IMR-90 (cell line): Measurements from ENCODE around the gene SOBP. TPM values are rescaled to one million over a fixed set of nuclear protein-coding genes. Genes with fewer than 3 reads are reported as not detected.

Experiments used
- ATAC-seq: fragments of 200-7000 bp; cut with Tn5 transposase; 2 replicates; pipeline ENCODE4 v1.9.1; 2020; ENCODE audit warnings: low read depth, mild to moderate bottlenecking, moderate library complexity
- BruUV-seq: library from RNA; stranded (reverse); fragments of 400-500 nt; replicated peaks from 2 replicates; lab custom pipeline; 2021; lab: Mats Ljungman, UMichigan
- CTCF ChIA-PET: fragments of 300-600 bp; formaldehyde crosslinking; extraction: SDS; loops from one replicate; lab custom pipeline; 2021; ENCODE audit warnings: antibody characterized with exemption; lab: Yijun Ruan, JAX
- POLR2A ChIA-PET: fragments of 300-600 bp; sonication (Branson Sonifier 250); formaldehyde crosslinking; loops from one replicate; lab custom pipeline; 2022; ENCODE audit warnings: antibody characterized with exemption; ENCODE audit not compliant: unreplicated experiment; lab: Charles Lee
- DNase-seq: peaks from one replicate; pipeline ENCODE4 v3.0.0; 2013
- H2AFZ ChIP-seq: replicated peaks from 2 replicates; pipeline ENCODE3; 2013; ENCODE audit warnings: low read length, mild to moderate bottlenecking; ENCODE audit not compliant: poor library complexity
- H2AK5ac ChIP-seq: 2 replicates; pipeline ENCODE4 v1.6.1; 2013; ENCODE audit warnings: low read depth, low read length, inconsistent platforms
- H2AK9ac ChIP-seq: replicated peaks from 2 replicates; pipeline ENCODE3; 2013; ENCODE audit warnings: mild to moderate bottlenecking, low read depth, low read length, moderate library complexity; ENCODE audit not compliant: poor library complexity
- H2BK120ac ChIP-seq: 2 replicates; pipeline ENCODE4 v1.6.1; 2013; ENCODE audit warnings: low read depth, low read length, inconsistent platforms
- H2BK15ac ChIP-seq: 3 replicates; pipeline ENCODE4 v1.6.1; 2013; ENCODE audit warnings: low read depth, low read length, inconsistent platforms
- H2BK20ac ChIP-seq: 2 replicates; pipeline ENCODE4 v1.6.1; 2013; ENCODE audit warnings: low read depth, mild to moderate bottlenecking, inconsistent platforms, low read length, moderate library complexity
- H2BK5ac ChIP-seq: 2 replicates; pipeline ENCODE4 v1.6.1; 2013; ENCODE audit warnings: mild to moderate bottlenecking, low read depth, low read length, inconsistent platforms; ENCODE audit not compliant: poor library complexity, severe bottlenecking
- H3K14ac ChIP-seq: replicated peaks from 2 replicates; pipeline ENCODE4 v1.6.1; 2013; ENCODE audit warnings: low read depth, low read length, inconsistent platforms
- H3K18ac ChIP-seq: 2 replicates; pipeline ENCODE4 v1.6.1; 2013; ENCODE audit warnings: low read depth, low read length, control low read depth
- H3K23ac ChIP-seq: 2 replicates; pipeline ENCODE4 v1.6.1; 2013; ENCODE audit warnings: low read depth, low read length, inconsistent platforms
- H3K27ac ChIP-seq: 2 replicates; pipeline ENCODE4 v1.5.1; 2013; ENCODE audit warnings: mild to moderate bottlenecking, control low read depth, low read length; ENCODE audit not compliant: insufficient read depth
- H3K27me3 ChIP-seq: 2 replicates; pipeline ENCODE4 v1.6.1; 2013; ENCODE audit warnings: low read length; ENCODE audit not compliant: control insufficient read depth, insufficient read depth
- H3K36me3 ChIP-seq: 2 replicates; pipeline ENCODE4 v1.6.1; 2013; ENCODE audit warnings: low read length, mixed read lengths; ENCODE audit not compliant: control insufficient read depth, insufficient read depth
- H3K4ac ChIP-seq: 2 replicates; pipeline ENCODE4 v1.6.1; 2013; ENCODE audit warnings: low read depth, low read length, inconsistent platforms
- H3K4me1 ChIP-seq: 2 replicates; pipeline ENCODE4 v1.6.1; 2013; ENCODE audit warnings: low read length, mixed read lengths; ENCODE audit not compliant: control insufficient read depth, insufficient read depth
- H3K4me2 ChIP-seq: 2 replicates; pipeline ENCODE4 v1.6.1; 2013; ENCODE audit warnings: low read depth, mild to moderate bottlenecking, control low read depth, low read length, moderate library complexity
- H3K4me3 ChIP-seq: 2 replicates; pipeline ENCODE4 v1.5.1; 2013; ENCODE audit warnings: low read depth, mild to moderate bottlenecking, control low read depth, low read length, moderate library complexity; ENCODE audit not compliant: insufficient read depth
- H3K56ac ChIP-seq: 2 replicates; pipeline ENCODE4 v1.6.1; 2013; ENCODE audit warnings: low read length, inconsistent platforms; ENCODE audit not compliant: insufficient read depth; ENCODE audit errors: extremely low read depth
- H3K79me1 ChIP-seq, 2 experiments: 2 replicates each; pipeline ENCODE4 v1.6.1; 2013; ENCODE audit warnings: low read length in 2 of 2, inconsistent platforms in 1 of 2, low read depth in 1 of 2
- H3K9ac ChIP-seq: 2 replicates; pipeline ENCODE4 v1.6.1; 2013; ENCODE audit warnings: low read depth, low read length, control low read depth
- H3K9me1 ChIP-seq: 2 replicates; pipeline ENCODE4 v1.6.1; 2013; ENCODE audit warnings: low read length, inconsistent platforms; ENCODE audit not compliant: insufficient read depth
- H3K9me3 ChIP-seq: 2 replicates; pipeline ENCODE4 v1.6.1; 2013; ENCODE audit warnings: low read length; ENCODE audit not compliant: control insufficient read depth, insufficient read depth
- H4K20me1 ChIP-seq: 2 replicates; pipeline ENCODE4 v1.6.1; 2013; ENCODE audit warnings: low read length, inconsistent platforms; ENCODE audit not compliant: insufficient read depth
- H4K5ac ChIP-seq: 2 replicates; pipeline ENCODE4 v1.6.1; 2013; ENCODE audit warnings: mild to moderate bottlenecking, low read depth, low read length, control low read depth
- H4K8ac ChIP-seq, 2 experiments: 2 replicates each; pipeline ENCODE4 v1.6.1; 2013; ENCODE audit warnings: low read depth in 2 of 2, low read length in 2 of 2, control low read depth in 1 of 2, inconsistent platforms in 1 of 2
- H4K91ac ChIP-seq: 2 replicates; pipeline ENCODE4 v1.6.1; 2013; ENCODE audit warnings: low read depth, low read length, inconsistent platforms; ENCODE audit not compliant: insufficient read depth
- CHD1 ChIP-seq: IDR thresholded peaks from 2 replicates; pipeline ENCODE4 v1.6.1; 2012; ENCODE audit warnings: low read depth, low read length, improper control_type of control experiment
- FOS ChIP-seq: fragments of 150-350 bp; IDR thresholded peaks from 2 replicates; pipeline ENCODE4 v1.6.1; 2016; ENCODE audit warnings: low read depth, low read length
- MAFK ChIP-seq: IDR thresholded peaks from 2 replicates; pipeline ENCODE4 v1.6.1; 2012; ENCODE audit warnings: low read depth, low read length, improper control_type of control experiment
- MAZ ChIP-seq: IDR thresholded peaks from 2 replicates; pipeline ENCODE4 v1.6.1; 2012; ENCODE audit warnings: low read depth, mild to moderate bottlenecking, low read length, improper control_type of control experiment, moderate library complexity, borderline replicate concordance
- POLR2A ChIP-seq: IDR thresholded peaks from 2 replicates; pipeline ENCODE4 v1.6.1; 2012; ENCODE audit warnings: mild to moderate bottlenecking, low read depth, low read length
- RAD21 ChIP-seq: IDR thresholded peaks from 2 replicates; pipeline ENCODE4 v1.6.1; 2012; ENCODE audit warnings: low read length, improper control_type of control experiment
- RFX5 ChIP-seq: IDR thresholded peaks from 2 replicates; pipeline ENCODE4 v1.8.0; 2012; ENCODE audit warnings: low read depth, mild to moderate bottlenecking, low read length, moderate library complexity
- WGBS, 2 experiments: methylation state at CpG; one replicate each; pipeline versions ENCODE4 v1.1.5 to v1.1.7; 2013; ENCODE audit warnings: missing lambda C conversion rate in 2 of 2; ENCODE audit not compliant: insufficient read length in 1 of 2; ENCODE audit errors: extremely low coverage in 2 of 2; 5-methylcytosine and 5-hydroxymethylcytosine counted together
- dilution Hi-C: fragments of 300-500 bp; cut with HindIII; formaldehyde crosslinking; loops from one replicate; pipeline ENCODE4 v1.14.3; 2018; ENCODE audit warnings: low sequenced_read_pairs; ENCODE audit not compliant: unreplicated experiment
- in situ Hi-C: fragments of 300-500 bp; cut with MboI; formaldehyde crosslinking; loops from 3 replicates; pipeline ENCODE4 v1.14.3; 2019; ENCODE audit warnings: low sequenced_read_pairs, inconsistent platforms, mixed read lengths
- intact Hi-C: fragments of 100-400 bp; cut with micrococcal nuclease; formaldehyde crosslinking; loops from 2 replicates; pipeline ENCODE4 v1.10.0; 2022
- polyA plus RNA-seq, 3 experiments: library from polyadenylated mRNA; depleted of rRNA; stranded (reverse); fragments of >200 nt; gene quantifications; 2 replicates each; pipeline ENCODE4 v1.2.3, GENCODE V29; 2012; ENCODE audit warnings: low replicate concordance in 1 of 3
- total RNA-seq: library from RNA; depleted of rRNA; stranded (reverse); fragments of >200 nt; gene quantifications from 2 replicates; pipeline ENCODE4 v1.2.3, GENCODE V29; 2012
- TF ChIP-seq, protein P1 (sequence below): fragments of 150-350 bp; IDR thresholded peaks from 2 replicates; pipeline ENCODE4 v1.6.1; 2016; ENCODE audit warnings: low read depth, mild to moderate bottlenecking, low read length, moderate library complexity, borderline replicate concordance

SOBP gene
- total and polyA plus RNA-seq, 2 of the 4 experiments (the other 2 are of a cell fraction): 0.60 to 0.72 TPM

DNA sequence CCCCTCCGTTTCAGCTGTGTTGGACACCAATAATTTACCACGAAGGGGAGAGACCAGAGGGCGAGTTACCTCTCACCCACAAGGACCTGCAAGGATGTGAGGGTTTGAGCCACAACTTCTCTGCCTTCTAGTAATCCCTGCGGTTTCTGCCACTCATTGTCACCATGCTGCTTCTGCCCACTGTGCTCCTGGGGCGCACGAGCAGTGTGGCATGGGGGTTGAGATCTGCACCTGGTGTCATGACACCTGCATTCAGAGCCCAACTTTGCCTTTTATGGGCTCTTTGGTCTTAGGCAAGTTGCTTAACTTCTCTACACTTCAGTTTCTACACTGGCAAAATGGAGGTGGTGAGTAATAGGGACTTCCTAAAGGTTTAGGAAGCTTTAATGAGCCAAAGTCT lies 84.9 kb downstream of the SOBP start:
- no peaks in the 10 kb centered on the region for H3K27me3 ChIP-seq
- no peak overlapping the region for H3K14ac ChIP-seq
- ChIA-PET POLR2A (no interaction called here), CTCF (no interaction called here)
- ATAC-seq: no peak
- no peak overlapping the region for H3K4me2 ChIP-seq
- no peak overlapping the region for H3K18ac ChIP-seq
- H4K8ac ChIP-seq: no peak overlapping the region
- H2BK20ac ChIP-seq: no peak overlapping the region
- no peak overlapping the region for H2AK5ac ChIP-seq
- no peak for DNase-seq
- H3K36me3 ChIP-seq: peaks cover 5% of the 10 kb centered on the region; the same call in 1 of the 2 replicates
- no peaks in the 10 kb centered on the region for H3K79me1 ChIP-seq
- WGBS, 2 experiments: 100% methylated on average over 1 of the region's 6 CpGs; no CpG with 5 or more reads in 1 of the 2 experiments
- no peak overlapping the region for H3K23ac ChIP-seq
- no peak overlapping the region for H3K56ac ChIP-seq
- no TSS peak for BruUV-seq
- H2AFZ ChIP-seq: no peak overlapping the region
- no peak overlapping the region for H2AK9ac ChIP-seq
- H2BK15ac ChIP-seq: no peak overlapping the region
- H3K27ac ChIP-seq: no peak overlapping the region
- TF ChIP-seq MAFK: no peak
- no peak for TF ChIP-seq POLR2A
- TF ChIP-seq CHD1: no peak
- TF ChIP-seq MAZ: no peak
- no peak for TF ChIP-seq RFX5
- TF ChIP-seq, protein P1, sequence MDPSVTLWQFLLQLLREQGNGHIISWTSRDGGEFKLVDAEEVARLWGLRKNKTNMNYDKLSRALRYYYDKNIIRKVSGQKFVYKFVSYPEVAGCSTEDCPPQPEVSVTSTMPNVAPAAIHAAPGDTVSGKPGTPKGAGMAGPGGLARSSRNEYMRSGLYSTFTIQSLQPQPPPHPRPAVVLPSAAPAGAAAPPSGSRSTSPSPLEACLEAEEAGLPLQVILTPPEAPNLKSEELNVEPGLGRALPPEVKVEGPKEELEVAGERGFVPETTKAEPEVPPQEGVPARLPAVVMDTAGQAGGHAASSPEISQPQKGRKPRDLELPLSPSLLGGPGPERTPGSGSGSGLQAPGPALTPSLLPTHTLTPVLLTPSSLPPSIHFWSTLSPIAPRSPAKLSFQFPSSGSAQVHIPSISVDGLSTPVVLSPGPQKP: no peak
- no peak for TF ChIP-seq FOS
- TF ChIP-seq RAD21: no peak
- no peak overlapping the region for H3K9ac ChIP-seq
- peaks cover 7% of the 10 kb centered on the region; the same call in 1 of the 2 replicates for H3K4me1 ChIP-seq
- intact Hi-C loops (no loop called here), in situ Hi-C loops (no loop called here), dilution Hi-C loops (no loop called here)
- H3K4me3 ChIP-seq: no peak overlapping the region
- no peak overlapping the region for H2BK5ac ChIP-seq
- H2BK120ac ChIP-seq: no peak overlapping the region
- no peaks in the 10 kb centered on the region for H3K9me3 ChIP-seq
- H4K5ac ChIP-seq: no peak overlapping the region
- no peak overlapping the region for H3K4ac ChIP-seq
- H3K9me1 ChIP-seq: peaks cover 3% of the 10 kb centered on the region; the same call in 1 of the 2 replicates
- no peaks in the 10 kb centered on the region for H4K20me1 ChIP-seq
- H4K91ac ChIP-seq: no peak overlapping the region
